K562 (cell line): ENCODE data around the gene ZNF467. TPM values are rescaled to one million over a fixed set of nuclear protein-coding genes. Genes with fewer than 3 reads are reported as not detected.
A peak's percentile ranks its signal among the peaks of the same experiment; 100 is the strongest.

Experiments
- CBFA2T3 ChIP-seq: fragments of 450-650 bp; IDR thresholded peaks from 2 replicates; pipeline ENCODE4 v1.6.1; 2017
- EGR1 ChIP-seq: fragments of 450-650 bp; conservative IDR thresholded peaks from 2 replicates; pipeline ENCODE4 v1.6.1; 2017; ENCODE audit warnings: mild to moderate bottlenecking
- ERF ChIP-seq: fragments of 450-650 bp; formaldehyde crosslinking; IDR thresholded peaks from 2 replicates; pipeline ENCODE4 v1.4.0; 2020; ENCODE audit warnings: mild to moderate bottlenecking, mixed read lengths
- ETS1 ChIP-seq: conservative IDR thresholded peaks from 2 replicates; pipeline ENCODE4 v1.6.1; 2011; ENCODE audit warnings: low read depth, mild to moderate bottlenecking, low read length; ENCODE audit not compliant: control insufficient read depth
- FOXM1 ChIP-seq, 2 experiments: fragments of 450-650 bp in 1 of 2; sonication (generic) in 1 of 2; formaldehyde crosslinking in 1 of 2; IDR thresholded peaks; 2 replicates each; pipeline versions ENCODE4 v1.6.1 to v1.9.0; 2017 to 2022; ENCODE audit warnings: low read depth in 2 of 2, mild to moderate bottlenecking in 2 of 2, missing genetic modification reagents in 1 of 2, moderate library complexity in 1 of 2
- FOXP1 ChIP-seq: sonication (generic); formaldehyde crosslinking; IDR thresholded peaks from 2 replicates; pipeline ENCODE4 v1.8.0; 2022; ENCODE audit warnings: mild to moderate bottlenecking, missing genetic modification reagents
- HIVEP1 ChIP-seq: fragments of 250-450 bp; sonication (Bioruptor Pico); IDR thresholded peaks from 2 replicates; pipeline ENCODE4 v1.4.0; 2020; ENCODE audit warnings: mild to moderate bottlenecking
- ILF3 ChIP-seq: fragments of 450-650 bp; IDR thresholded peaks from 2 replicates; pipeline ENCODE4 v1.6.1; 2018; ENCODE audit warnings: antibody characterized with exemption, mild to moderate bottlenecking, moderate library complexity, borderline replicate concordance
- JUN ChIP-seq, 2 experiments: sonication (generic) in 1 of 2; formaldehyde crosslinking in 1 of 2; IDR thresholded peaks; 2 replicates each; pipeline versions ENCODE4 v1.6.1 to v1.8.0; 2012 to 2022; ENCODE audit warnings: borderline replicate concordance in 2 of 2, mild to moderate bottlenecking in 2 of 2, improper control_type of control experiment in 1 of 2, low read depth in 1 of 2, low read length in 1 of 2, missing genetic modification reagents in 1 of 2
- JUNB ChIP-seq: fragments of 450-650 bp; formaldehyde crosslinking; conservative IDR thresholded peaks from 2 replicates; pipeline ENCODE4 v1.4.0; 2020; ENCODE audit warnings: mild to moderate bottlenecking
- MITF ChIP-seq: IDR thresholded peaks from 2 replicates; pipeline ENCODE4 v1.6.1; 2014; ENCODE audit warnings: antibody characterized with exemption
- MXI1 ChIP-seq: IDR thresholded peaks from 2 replicates; pipeline ENCODE4 v1.6.1; 2011; ENCODE audit warnings: low read depth, mild to moderate bottlenecking, improper control_type of control experiment, low read length
- NR0B1 ChIP-seq: fragments of 450-650 bp; IDR thresholded peaks from one replicate; pipeline ENCODE4 v1.6.1; 2018; ENCODE audit warnings: mild to moderate bottlenecking, moderate library complexity; ENCODE audit not compliant: partially characterized antibody
- PHTF2 ChIP-seq: fragments of 250-450 bp; sonication (Bioruptor Pico); IDR thresholded peaks from 2 replicates; pipeline ENCODE4 v1.5.0; 2021; ENCODE audit warnings: mild to moderate bottlenecking
- RB1 ChIP-seq: fragments of 450-650 bp; IDR thresholded peaks from 2 replicates; pipeline ENCODE4 v1.6.1; 2017; ENCODE audit warnings: low read depth, mild to moderate bottlenecking
- SMARCA4 ChIP-seq: fragments of 450-650 bp; IDR thresholded peaks from 2 replicates; pipeline ENCODE4 v1.6.1; 2016
- SMARCE1 ChIP-seq: fragments of 450-650 bp; IDR thresholded peaks from 2 replicates; pipeline ENCODE4 v1.7.1; 2016; ENCODE audit warnings: mild to moderate bottlenecking
- ZBTB49 ChIP-seq: sonication (generic); formaldehyde crosslinking; IDR thresholded peaks from 2 replicates; pipeline ENCODE4 v1.8.0; 2022; ENCODE audit warnings: missing genetic modification reagents, mild to moderate bottlenecking, borderline replicate concordance
- ZBTB9 ChIP-seq: fragments of 450-650 bp; formaldehyde crosslinking; IDR thresholded peaks from 2 replicates; pipeline ENCODE4 v1.4.0; 2020; ENCODE audit warnings: mild to moderate bottlenecking, moderate library complexity
- ZFP1 ChIP-seq: fragments of 450-650 bp; formaldehyde crosslinking; IDR thresholded peaks from 2 replicates; pipeline ENCODE4 v1.4.0; 2020; ENCODE audit warnings: mild to moderate bottlenecking, mixed read lengths
- ZNF140 ChIP-seq: fragments of 250-450 bp; sonication (Bioruptor Pico); IDR thresholded peaks from 2 replicates; pipeline ENCODE4 v1.8.0; 2021; ENCODE audit warnings: moderate library complexity, mild to moderate bottlenecking, inconsistent platforms
- ZNF583 ChIP-seq: fragments of 250-450 bp; sonication (Bioruptor Pico); IDR thresholded peaks from 2 replicates; pipeline ENCODE4 v1.4.0; 2020
- polyA plus RNA-seq, 8 experiments: library from polyadenylated mRNA; depleted of rRNA in 4 of 8; stranded (reverse) in 5 of 8; unstranded in 3 of 8; fragments of >200 nt; fragmentation: Nextera tagmentation in 2 of 8; fragmentation: Illumina TruSeq in 1 of 8; extraction: Ambion mirVana in 2 of 8; extraction: Trizol in 1 of 8; gene quantifications; 2 replicates each; pipeline versions ENCODE4 v1.2.1 to v1.2.3, GENCODE V29; 2011 to 2014; ENCODE audit warnings: inconsistent platforms in 1 of 8, missing spikeins in 1 of 8
- total RNA-seq, 7 experiments: library from RNA; depleted of rRNA in 6 of 7; stranded (reverse); fragments of >200 nt in 6 of 7; fragmentation: Illumina TruSeq in 2 of 7; extraction: Trizol in 2 of 7; gene quantifications; 2 replicates each; pipeline versions ENCODE4 v1.2.1 to v1.2.3, GENCODE V29; 2011 to 2021; ENCODE audit warnings: low replicate concordance in 1 of 7

Gene ZNF467
- total and polyA plus RNA-seq, 9 of the 15 experiments (the other 6 are each of a cell fraction or from before 2014, with no cell fraction given), result 0.32 to 14.2 (median 1.7) TPM

- no peak for TF ChIP-seq NR0B1
- TF ChIP-seq MXI1, result no peak
- TF ChIP-seq FOXM1 (IDR thresholded peaks at IDR 0.05; ENCODE audit: low read depth), result no peak
- no peak for TF ChIP-seq FOXM1 (CRISPR knock-in tag; IDR thresholded peaks at IDR 0.05; ENCODE audit: low read depth)
- peak; percentile 71 for TF ChIP-seq SMARCA4
- no peak for TF ChIP-seq MITF
- TF ChIP-seq ZBTB49 (CRISPR knock-in tag), result no peak
- peak; percentile 50 for TF ChIP-seq CBFA2T3
- no peak for TF ChIP-seq HIVEP1 (CRISPR knock-in tag)
- TF ChIP-seq ZNF140 (CRISPR knock-in tag), result no peak
- TF ChIP-seq ERF, result no peak
- TF ChIP-seq JUNB (CRISPR knock-in tag), result no peak
- TF ChIP-seq RB1, result peak; percentile 86
- TF ChIP-seq FOXP1, result no peak
- TF ChIP-seq ZFP1, result no peak
- no peak for TF ChIP-seq ZBTB9 (CRISPR knock-in tag)
- no peak for TF ChIP-seq ZNF583 (CRISPR knock-in tag)
- TF ChIP-seq JUN (IDR thresholded peaks at IDR 0.05; ENCODE audit: borderline replicate concordance, low read depth, low read length), result no peak
- TF ChIP-seq JUN (CRISPR knock-in tag; IDR thresholded peaks at IDR 0.05; ENCODE audit: borderline replicate concordance), result no peak
- peak; percentile 79; the same call in 1 of the 2 replicates for TF ChIP-seq ETS1
- peak; percentile 82 for TF ChIP-seq EGR1
- TF ChIP-seq SMARCE1, result peak; percentile 82
- no peak for TF ChIP-seq ILF3
- TF ChIP-seq PHTF2 (CRISPR knock-in tag), result no peak
These were observed 1.6 kb downstream of the ZNF467 start (continued) for GRCh38 chr7:149771720-149772240.
